ENCODE measurements around the gene VRK2. TPM values are rescaled to one million over a fixed set of nuclear protein-coding genes. Genes with fewer than 3 reads are reported as not detected.

The VRK2 gene
- total RNA-seq, 1 experiment from 2014 or later, result 39.6 TPM

- Histone ChIP-seq H3K4me1 (ENCODE audit: control insufficient read depth, insufficient read depth, low read length) (no peaks in the 10 kb centered on the region; the same call in 1 of the 2 replicates), H3K27me3 (ENCODE audit: control insufficient read depth, insufficient read depth, low read length) (no peaks in the 10 kb centered on the region), H3K9me3 (ENCODE audit: control insufficient read depth, insufficient read depth, low read depth, low read length) (no peaks in the 10 kb centered on the region), H3K27ac (ENCODE audit: low read length) (no peak overlapping the region), H3K4me3 (ENCODE audit: low read depth in 2 of 2, low read length in 2 of 2) (no peak overlapping the region), H3K36me3 (ENCODE audit: control insufficient read depth, insufficient read depth, low read length) (peaks cover 29% of the 10 kb centered on the region)
- ChIA-PET POLR2A (no interaction called here), CTCF (no interaction called here)
- TF ChIP-seq SIN3A (IDR thresholded peaks at IDR 0.05; ENCODE audit: borderline replicate concordance, insufficient read depth, low read depth, low read length), result no peak
- no peak for TF ChIP-seq CTCF (IDR thresholded peaks at IDR 0.05)
- TF ChIP-seq REST (IDR thresholded peaks at IDR 0.05; ENCODE audit: insufficient read depth in 1 of 2, low read depth in 2 of 2, low read length in 1 of 2), result no peak
- no peak for TF ChIP-seq POLR2AphosphoS5 (IDR thresholded peaks at IDR 0.05; ENCODE audit: low read depth, low read length)
- no peak for TF ChIP-seq TCF7L2 (IDR thresholded peaks at IDR 0.05; ENCODE audit: low read depth, low read length)
- BruUV-seq (replicated peaks), result no TSS peak
- in situ Hi-C loops (cut with HindIII; ENCODE audit: low pct_unique_long_range_greater_than_20kb, low sequenced_read_pairs) (no loop called here), intact Hi-C loops (cut with micrococcal nuclease; ENCODE audit: unreplicated experiment) (no loop called here)
- DNase-seq (ENCODE audit: low read depth, low spot score) (no peak), ATAC-seq (no peak)
These were observed 110.2 kb downstream of the VRK2 start for GRCh38 chr2:58156780-58157179.

- POLR2A ChIA-PET, result no interaction called here
- BruUV-seq (replicated peaks), result no TSS peak
- no peaks in the 10 kb centered on the region for H3K9me3 ChIP-seq (ENCODE audit: control insufficient read depth, insufficient read depth, low read depth, low read length)
- ATAC-seq (no peak), DNase-seq (ENCODE audit: low read depth, low spot score) (no peak)
- TF ChIP-seq POLR2AphosphoS5 (IDR thresholded peaks at IDR 0.05; ENCODE audit: low read depth, low read length) (no peak), TCF7L2 (IDR thresholded peaks at IDR 0.05; ENCODE audit: low read depth, low read length) (no peak), SIN3A (IDR thresholded peaks at IDR 0.05; ENCODE audit: borderline replicate concordance, insufficient read depth, low read depth, low read length) (no peak), CTCF (IDR thresholded peaks at IDR 0.05) (no peak), REST (IDR thresholded peaks at IDR 0.05; ENCODE audit: insufficient read depth in 1 of 2, low read depth in 2 of 2, low read length in 1 of 2) (no peak)
- CTCF ChIA-PET, result no interaction called here
- no peak overlapping the region for H3K4me3 ChIP-seq (ENCODE audit: low read depth in 2 of 2, low read length in 2 of 2)
- no peak overlapping the region for H3K27ac ChIP-seq (ENCODE audit: low read length)
- H3K4me1 ChIP-seq (ENCODE audit: control insufficient read depth, insufficient read depth, low read length), result no peaks in the 10 kb centered on the region; the same call in 1 of the 2 replicates
- H3K36me3 ChIP-seq (ENCODE audit: control insufficient read depth, insufficient read depth, low read length), result peaks cover 30% of the 10 kb centered on the region
- in situ Hi-C loops (cut with HindIII; ENCODE audit: low pct_unique_long_range_greater_than_20kb, low sequenced_read_pairs) (no loop called here), intact Hi-C loops (cut with micrococcal nuclease; ENCODE audit: unreplicated experiment) (no loop called here)
- H3K27me3 ChIP-seq (ENCODE audit: control insufficient read depth, insufficient read depth, low read length), result no peaks in the 10 kb centered on the region
These were observed 111.1 kb downstream of the VRK2 start for GRCh38 chr2:58157754-58158153.
